DMS53 treated with DMSO at 0.1 percent for 48 hours (cell line): ENCODE results near the gene IRX5.

Experiments
- DNase-seq: peaks from one replicate; lab custom pipeline; 2025; ENCODE audit not compliant: unreplicated experiment; lab: John Stamatoyannopoulos, UW

The IRX5 gene

DNA sequence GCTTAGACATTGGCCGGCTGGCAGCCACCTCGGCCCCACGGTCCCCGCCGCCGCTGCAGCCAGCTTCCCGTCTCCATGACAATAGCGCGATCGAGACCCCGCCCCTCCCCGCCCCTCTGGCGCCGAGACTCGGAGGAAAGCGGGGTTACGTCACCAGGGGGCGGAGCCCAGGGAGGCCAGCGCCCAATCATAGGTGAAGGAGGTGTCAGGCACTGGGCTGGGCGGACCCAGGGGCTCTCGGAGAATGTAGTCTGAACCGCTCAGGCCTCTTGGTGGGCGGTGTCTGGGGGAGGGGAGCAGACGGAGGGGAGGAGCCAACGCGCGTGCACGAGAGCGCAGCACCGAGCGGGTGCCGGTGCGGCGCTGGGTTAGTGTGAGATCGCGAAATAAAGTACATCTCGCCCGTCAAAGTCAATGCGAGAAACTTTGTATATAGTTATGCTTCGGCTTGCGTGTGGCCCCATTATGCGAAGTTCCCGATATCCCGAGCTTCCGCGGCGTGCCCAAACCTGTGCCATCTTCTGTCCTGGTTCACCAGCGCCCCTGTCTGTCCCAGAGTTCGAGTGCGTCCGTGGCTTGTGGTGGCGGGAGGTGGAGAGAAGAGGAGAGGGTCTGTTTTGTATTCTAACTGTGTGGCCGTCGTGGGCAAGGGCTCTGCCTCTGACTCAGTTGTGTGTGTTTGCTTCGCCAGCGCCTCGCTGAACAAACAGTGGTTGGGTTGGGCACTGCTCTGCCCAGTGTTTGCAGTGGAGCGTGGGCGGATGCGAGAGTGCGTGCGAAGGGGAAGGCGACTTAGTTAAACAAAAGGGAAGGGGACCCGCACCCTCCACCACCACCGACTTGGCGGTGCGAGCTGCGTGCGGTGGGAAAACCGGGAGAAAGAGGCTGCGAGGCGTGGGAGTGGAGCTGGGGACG, 1.3 kb upstream of the IRX5 start:
- DNase-seq: peak; percentile 97

DNA sequence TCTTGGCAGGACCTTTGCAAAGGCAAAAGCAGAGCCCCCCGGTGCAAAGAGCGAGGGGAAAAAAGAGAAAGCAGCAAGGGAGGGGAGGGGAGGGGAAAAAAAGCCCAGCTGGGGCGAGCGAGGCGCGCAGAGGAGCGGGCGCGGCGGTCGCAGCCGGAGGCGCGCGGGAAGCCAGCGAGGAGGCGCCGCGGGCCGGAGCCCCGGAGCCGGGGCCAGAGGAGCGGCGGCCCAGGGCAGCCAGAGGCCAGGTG, 129 bp downstream of the IRX5 start:
- no peak for DNase-seq

DNA sequence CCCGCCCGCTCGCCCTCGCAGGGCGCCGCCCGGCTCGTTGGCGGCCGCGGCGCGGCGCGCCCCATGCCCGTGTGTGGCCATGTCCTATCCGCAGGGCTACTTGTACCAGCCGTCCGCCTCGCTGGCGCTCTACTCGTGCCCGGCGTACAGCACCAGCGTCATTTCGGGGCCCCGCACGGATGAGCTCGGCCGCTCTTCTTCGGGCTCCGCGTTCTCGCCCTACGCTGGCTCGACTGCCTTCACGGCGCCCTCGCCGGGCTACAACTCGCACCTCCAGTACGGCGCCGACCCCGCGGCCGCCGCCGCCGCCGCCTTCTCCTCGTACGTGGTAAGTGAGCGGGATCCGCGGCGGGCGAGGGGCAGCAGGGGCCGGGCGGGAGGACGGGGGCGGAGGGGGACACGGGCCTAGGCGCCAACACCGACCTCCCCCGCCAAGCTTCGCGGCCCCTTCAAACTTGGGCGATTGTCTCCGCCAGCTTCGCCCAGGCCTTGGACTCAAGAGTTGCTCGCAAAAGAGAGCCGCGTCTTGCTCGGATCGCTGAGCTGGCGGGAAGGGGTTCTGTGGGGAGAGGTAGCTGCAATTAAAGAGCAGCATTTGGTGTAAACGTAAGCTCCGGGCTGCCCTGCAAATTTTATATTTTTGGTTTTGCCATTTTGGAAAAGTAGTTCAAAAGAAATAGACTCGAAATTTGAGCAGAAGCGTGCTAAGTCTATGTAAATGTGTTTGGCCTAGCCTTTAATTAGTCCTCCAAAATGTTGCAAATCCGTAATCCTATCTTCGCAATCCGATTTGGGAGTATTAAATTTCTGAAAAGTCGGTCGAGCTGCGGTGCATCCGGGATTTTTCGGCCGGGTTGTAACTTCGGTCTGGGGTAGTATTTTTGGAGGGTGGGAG, 702 bp downstream of the IRX5 start:
- DNase-seq: peak; percentile 11

DNA sequence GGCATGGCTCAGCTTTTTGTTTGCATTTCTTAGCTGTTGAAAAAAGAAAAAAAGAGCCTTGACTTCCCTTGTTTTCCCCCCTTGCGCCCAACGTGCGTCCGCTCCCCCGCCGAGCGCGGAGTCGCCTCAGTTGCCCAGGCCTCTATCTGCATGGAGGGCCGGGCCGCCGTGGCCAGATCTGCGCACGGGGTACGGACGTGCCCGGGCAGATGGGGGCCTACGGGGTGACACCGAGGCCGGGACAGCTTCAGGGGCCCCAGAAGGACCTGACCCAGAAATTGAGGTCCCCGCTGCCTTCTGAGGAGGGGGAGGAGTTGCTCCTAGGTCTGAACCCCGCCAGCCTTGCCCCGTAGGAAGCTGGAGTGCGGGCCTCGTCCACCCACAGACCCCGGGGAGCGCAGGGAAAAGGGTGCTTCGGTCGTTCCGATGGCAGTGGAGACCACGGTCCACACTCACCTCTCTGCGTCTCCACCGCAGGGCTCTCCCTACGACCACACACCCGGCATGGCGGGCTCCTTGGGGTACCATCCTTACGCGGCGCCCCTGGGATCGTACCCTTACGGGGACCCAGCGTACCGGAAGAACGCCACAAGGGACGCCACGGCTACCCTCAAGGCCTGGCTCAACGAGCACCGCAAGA, 1.5 kb downstream of the IRX5 start:
- no peak for DNase-seq

DNA sequence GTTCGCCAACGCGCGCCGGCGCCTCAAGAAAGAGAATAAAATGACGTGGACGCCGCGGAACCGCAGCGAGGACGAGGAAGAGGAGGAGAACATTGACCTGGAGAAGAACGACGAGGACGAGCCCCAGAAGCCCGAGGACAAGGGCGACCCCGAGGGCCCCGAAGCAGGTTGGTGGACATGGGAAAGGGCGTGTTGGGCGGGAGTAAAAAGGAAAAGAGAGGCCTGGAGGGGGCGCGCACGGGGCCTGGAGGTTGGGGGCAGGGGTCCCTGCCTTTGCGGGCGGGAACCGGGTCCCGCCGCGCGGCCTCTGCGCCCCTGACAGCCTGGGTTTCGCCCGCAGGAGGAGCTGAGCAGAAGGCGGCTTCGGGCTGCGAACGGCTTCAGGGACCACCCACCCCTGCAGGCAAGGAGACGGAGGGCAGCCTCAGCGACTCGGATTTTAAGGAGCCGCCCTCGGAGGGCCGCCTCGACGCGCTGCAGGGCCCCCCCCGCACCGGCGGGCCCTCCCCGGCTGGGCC, 2.1 kb downstream of the IRX5 start:
- no peak for DNase-seq

DNA sequence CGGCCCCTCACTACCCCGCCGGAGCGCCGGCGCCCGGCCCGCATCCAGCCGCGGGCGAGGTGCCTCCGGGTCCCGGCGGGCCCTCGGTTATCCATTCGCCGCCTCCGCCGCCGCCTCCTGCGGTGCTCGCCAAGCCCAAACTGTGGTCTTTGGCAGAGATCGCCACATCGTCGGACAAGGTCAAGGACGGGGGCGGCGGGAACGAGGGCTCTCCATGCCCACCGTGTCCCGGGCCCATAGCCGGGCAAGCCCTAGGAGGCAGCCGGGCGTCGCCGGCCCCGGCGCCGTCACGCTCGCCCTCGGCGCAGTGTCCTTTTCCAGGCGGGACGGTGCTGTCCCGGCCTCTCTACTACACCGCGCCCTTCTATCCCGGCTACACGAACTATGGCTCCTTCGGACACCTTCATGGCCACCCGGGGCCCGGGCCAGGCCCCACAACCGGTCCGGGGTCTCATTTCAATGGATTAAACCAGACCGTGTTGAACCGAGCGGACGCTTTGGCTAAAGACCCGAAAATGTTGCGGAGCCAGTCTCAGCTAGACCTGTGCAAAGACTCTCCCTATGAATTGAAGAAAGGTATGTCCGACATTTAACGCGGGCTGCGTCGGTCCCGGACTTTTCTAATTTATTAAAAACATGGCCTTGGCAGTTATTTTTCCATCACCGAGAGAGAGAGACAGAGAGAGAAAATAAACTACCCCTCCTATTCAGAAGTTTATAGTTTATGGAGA, 2.8 kb downstream of the IRX5 start:
- no peak for DNase-seq

DNA sequence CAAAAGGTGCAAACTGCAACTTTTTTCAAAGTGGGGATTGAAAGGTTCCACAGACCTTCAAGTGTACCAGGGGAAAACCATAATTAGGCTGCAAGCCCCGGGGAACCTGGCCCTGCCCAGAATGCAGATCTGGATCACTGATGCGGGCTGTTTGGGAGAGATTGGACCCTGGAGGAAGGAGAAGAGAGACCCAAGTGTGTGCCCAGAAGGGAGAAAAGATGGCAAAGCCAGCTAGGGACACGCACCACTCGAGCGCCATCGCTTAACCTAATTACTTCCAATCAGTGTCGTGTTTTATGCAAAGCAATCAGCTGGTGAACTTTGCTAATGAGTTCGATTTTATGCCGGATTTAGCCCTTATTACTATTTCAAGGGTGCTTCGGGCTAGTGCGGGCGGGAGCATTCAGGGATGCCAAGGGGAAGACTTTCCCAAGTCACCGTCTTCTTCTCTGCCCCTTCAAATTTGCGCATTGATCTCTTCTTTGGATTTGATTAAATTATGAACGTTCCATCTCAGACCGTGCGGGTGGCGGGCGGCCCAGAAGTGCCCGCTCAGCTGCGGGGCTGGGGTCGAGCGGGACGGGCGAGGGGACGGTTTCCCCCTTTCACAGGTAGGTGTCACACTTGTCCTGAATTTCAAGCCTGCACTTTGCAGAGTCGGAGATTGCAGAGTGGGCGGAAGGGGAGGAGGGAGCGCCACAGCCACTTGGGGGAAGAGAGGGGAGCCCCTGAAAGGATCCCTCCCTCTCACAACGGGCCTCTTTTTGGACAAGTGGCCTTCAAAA, 4.0 kb downstream of the IRX5 start:
- DNase-seq: no peak

DNA sequence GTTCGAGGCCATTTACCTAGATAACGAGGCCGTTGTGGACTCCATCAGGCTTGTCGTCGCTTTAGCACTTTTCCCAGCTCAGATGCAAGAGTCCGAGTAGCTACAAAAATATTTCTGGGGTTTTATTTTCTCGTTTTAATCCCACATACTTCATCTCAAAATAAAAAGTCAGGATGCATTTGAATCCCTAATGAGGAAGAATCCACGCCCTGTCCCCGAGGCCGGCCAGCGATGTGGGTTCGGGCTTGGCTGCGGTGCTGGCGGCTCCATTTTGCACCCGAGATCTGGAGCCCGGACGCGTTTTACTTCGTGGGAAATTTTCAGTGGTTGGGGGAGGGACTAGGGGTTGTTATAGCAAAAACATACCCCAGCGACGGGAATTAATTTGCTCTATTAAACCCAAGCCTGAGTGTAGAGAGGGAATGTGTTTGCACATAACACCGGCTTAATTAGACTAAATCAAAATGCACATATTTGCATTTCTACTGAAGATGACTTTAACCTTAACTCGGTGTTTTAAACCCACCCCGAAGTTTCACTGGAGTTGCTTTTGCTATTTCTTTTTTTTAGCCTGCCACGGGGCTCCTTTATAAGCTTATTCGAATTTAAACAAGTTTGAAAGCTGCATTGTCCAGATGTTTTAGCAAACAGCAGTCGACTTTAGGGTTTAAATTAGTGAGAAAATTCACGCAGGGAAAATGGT, 4.8 kb downstream of the IRX5 start:
- DNase-seq: no peak

DNA sequence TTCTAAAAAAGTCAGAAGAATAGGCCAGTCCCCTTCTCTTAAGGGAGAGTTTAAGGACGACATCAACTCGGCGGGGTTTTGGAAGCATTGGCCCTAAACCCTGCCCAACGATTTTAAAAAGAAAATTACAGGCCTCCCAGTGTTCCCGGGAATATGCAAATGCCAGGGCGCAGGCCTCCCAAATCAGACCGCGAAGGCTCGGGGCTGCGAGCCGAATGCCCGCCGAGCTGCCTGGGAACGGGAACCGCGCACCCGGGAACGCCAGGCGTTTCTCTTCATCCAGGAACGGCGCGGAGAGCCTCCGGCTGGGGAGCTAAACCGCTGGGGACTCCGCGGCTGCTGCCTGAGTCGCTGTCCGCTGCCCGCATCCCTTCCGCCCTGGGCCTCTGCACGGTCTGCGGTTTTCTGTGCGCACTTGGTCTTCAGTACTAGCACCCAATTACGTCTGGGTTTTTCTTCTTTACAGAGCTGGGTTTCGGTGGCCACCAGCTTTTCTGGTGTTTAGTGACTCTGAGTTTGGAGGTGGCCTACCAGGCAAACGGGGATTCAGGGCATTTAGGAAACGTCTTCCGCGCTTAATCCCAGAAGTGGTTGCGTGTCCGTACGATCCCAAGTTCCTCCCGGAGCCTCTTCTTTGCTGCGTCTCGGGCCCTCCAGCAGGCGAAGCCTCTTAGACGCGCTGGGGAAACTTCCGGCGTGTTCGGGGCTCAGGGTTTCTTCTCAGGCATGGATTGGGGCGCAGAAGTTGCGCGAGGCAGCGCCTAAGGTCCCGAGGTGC, 5.7 kb downstream of the IRX5 start:
- no peak for DNase-seq

DNA sequence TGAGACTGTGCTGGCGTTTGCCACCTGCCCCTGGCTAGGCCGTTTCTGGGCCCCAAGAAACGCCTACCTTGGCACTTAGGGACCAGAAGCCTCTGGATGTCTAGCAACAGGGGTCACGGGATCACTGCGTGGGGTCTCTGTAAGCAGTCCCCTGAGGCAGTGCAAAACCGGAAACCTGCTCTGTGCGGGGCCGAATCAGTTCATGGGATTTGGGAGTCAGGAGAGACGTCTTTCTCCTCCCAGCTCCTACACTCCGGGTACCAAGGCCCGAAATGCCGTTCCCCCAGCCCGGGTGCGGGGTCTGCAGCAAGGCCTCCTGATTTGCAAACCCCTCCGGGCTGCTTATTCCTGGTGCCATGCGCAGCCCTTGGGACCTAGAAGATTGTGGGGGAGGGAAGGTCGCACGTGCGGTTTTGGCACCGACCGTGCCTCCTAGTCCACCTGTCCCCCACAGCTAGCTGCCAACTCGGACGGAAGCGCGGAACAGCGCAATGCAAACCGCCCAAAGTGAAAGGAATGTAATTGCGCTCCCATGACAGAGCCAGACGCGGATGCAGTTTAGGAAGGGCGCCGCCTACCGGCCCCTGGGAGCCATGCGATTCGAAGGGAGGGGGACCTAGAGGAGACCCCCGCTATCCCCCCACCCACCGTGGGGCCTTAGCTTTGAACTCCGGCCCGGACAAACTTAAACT, 6.5 kb downstream of the IRX5 start:
- DNase-seq: no peak

DNA sequence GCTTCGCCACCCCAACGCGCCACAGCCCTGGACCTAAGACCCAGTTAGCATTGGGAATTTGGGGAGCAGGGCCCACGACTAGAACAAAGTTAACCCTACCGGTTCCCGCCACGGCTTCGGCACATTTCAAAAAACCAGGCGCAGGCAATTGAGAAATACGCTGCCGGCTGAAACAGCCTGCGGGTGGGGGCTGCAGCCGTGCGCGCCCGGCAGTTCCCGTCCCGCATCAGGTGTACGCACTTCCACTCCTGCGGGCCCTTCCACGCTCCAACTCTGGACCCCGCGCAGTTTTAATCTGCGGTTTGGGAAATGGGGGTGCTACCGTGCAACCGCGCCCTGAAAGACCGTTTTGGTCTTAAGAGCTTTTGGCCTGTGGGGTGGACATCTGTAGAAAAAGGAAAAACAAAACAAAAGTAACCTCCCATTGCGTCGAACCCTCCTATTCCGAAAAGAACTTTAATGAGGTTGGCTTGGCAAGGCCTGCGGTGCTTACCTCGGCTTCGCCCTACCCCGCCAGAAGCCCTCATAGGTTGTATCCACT, 7.1 kb downstream of the IRX5 start:
- DNase-seq: no peak

DNA sequence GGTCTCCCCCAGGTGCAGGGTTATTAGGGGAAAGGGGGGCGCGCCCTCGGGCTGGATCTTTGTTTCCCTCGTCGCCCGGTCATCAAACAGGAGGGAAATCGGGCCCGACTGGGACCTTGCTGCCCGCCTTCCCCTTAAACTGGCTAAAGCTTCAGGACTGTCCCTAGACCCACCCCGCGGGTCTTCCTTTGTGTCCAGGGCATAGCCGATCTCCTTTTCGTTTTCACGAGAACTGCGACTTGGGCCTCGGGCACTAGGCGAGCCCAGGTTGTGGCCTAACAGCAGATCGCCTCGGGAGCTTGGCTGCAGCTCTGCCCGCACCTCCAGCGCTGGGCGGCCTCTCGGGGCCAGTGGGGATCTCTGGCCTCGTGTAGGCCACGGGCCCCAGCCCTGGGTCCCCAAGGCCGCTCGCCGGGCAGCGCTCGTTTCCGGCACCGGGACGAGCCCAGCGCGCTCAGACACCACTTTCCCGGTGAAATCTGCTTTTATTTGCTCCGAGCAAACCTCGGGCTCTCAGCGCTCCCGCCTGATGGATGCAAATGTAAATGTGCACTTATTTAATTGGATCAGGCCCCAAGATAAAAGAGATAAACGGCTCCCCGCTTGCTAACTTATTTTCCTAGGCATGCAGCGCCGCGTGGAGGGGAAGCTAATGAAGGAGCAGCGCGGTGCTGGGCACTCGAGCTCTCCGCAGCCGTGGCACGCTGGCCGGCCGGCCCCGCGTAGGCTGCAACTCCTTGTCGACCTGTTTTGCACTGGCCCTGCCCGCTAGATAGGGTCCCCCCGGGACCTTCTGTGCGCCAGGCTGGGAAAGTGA, 7.8 kb downstream of the IRX5 start:
- DNase-seq: no peak

DNA sequence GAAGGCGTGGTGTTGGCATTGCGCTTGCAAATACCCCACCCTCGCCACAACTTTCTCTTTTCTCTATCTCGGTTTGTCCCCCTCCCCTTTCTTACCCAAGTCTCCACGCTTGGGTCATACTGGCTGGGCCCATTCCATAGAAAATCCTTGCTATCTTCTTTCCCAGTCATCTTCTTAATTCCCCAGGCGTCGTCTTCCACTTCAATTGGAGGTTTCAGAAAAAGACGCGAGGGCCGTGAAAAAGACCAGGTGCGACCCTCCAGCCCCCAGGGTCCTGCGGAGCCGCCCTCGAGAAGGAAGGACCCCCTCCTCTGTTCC, 8.3 kb downstream of the IRX5 start:
- no peak for DNase-seq

DNA sequence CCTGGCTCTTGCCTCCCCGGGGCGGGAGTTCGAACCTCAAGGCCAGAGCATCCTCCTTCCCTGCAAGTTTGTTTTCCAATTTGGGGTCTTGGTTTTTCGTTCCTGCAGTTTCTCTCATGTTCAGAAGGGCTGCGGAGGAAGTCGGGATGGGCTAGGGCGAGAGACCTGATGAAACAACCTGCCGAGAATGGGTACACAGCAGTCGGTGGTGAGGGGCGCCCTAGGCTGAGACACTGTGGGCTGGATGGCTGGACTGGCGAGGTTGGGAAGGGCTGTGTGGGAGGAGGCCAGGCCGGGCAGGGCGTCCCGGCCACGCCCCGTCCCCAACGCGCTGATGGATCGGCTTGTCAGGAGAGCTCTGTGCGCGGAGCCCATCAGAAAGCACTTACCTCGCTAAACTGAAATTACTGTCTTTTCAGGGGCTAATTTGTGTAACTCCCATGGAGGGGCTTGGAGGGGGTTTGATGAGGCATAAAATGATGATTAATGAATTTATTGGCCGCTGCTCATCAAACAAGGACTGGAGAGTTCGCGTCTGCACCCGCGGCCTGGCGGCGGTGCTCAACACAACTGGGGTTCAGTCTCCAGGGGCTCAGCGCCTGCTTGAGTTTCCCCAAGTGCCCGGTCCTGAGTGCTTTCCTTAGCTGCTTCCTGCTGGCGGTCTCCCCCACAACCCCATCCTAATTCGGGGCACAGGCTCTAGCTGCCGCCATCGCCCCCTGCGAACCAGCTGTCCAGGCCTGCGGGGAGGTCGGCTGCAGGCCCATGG, 9.0 kb downstream of the IRX5 start:
- DNase-seq: no peak

DNA sequence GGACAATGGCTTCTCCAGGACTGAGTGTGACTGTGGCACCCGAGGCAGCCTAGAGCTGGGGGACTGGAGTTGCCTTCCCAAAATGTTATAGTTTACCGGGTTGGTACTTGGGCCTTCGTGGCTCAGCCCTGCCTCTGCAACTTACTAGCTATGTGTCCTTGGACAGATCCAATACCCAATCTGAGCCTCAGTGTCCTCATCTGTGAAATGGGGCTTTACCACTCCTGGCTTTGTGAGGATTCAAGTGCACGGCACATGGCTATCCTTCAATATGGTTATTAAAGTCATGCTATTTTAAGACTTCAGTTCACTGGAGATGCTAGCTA, 9.6 kb downstream of the IRX5 start:
- DNase-seq: no peak

DNA sequence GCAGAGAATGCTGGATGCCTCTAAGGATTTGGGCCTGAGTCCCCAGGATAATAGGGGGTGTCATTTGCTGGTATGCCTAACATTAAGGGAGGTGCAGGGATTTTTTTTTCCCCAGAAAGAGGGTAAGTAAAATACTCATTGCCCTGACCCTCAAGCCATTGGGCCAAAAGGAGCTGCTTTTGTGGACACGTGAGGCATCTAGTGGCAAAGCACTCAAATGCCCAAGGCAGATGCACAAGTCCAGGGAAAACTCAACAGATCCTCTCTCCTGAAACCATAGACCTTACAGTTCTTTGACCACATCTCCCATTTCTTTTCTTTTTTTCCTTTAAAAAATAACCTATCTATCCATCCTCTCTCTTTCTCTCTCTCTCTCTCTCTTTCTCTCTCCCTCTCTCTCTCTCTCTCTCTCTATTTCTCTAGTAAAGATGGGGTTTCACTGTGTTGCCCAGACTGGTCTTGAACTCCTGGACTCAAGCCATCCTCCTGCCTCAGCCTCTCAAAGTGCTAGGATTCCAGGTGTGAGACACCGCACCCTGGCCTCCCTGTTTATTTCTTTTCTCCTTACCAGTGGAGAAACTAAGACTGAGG, 11.8 kb downstream of the IRX5 start:
- DNase-seq: no peak
